Ramos (cell line): ENCODE results near the gene HERPUD2.

Experiments used
- in situ Hi-C: fragments of 300-500 bp; cut with MboI; formaldehyde crosslinking; loops from one replicate; pipeline ENCODE4 v1.14.3; 2022; ENCODE audit warnings: low sequenced_read_pairs; ENCODE audit not compliant: unreplicated experiment

HERPUD2 gene

GRCh38 chr7:35694784-35695472, at the start of gene HERPUD2:
Gene HERPUD2 (minus strand): TSS chr7:35695135. CDS start chr7:35694330, 805 bp downstream.
- in situ Hi-C loops: no loop called here

- in situ Hi-C loops: no loop called here
These were observed 44.0 kb upstream of the HERPUD2 start for GRCh38 chr7:35738889-35739288.

- in situ Hi-C loops: no loop called here
These were observed 41.8 kb upstream of the HERPUD2 start for GRCh38 chr7:35736725-35737124.

GRCh38 chr7:35735396-35735795, 40.5 kb upstream of the HERPUD2 start:
- in situ Hi-C loops: no loop called here

- in situ Hi-C loops: loop anchor here (5.0 kb wide), 1 partner anchor 63 kb away; no protein-coding TSS in a partner anchor
These were observed 39.1 kb upstream of the HERPUD2 start for GRCh38 chr7:35734001-35734483.

- in situ Hi-C loops: loop anchor here (5.0 kb wide), 1 partner anchor 66 kb away; no protein-coding TSS in a partner anchor
These were observed 36.4 kb upstream of the HERPUD2 start for GRCh38 chr7:35731349-35731748.

GRCh38 chr7:35729061-35729783, 34.3 kb upstream of the HERPUD2 start:
- in situ Hi-C loops: no loop called here

- in situ Hi-C loops: no loop called here
These were observed 33.6 kb upstream of the HERPUD2 start for GRCh38 chr7:35728412-35729060.

- in situ Hi-C loops: no loop called here
These were observed 32.6 kb upstream of the HERPUD2 start for GRCh38 chr7:35727571-35727970.

- in situ Hi-C loops: no loop called here
These were observed 31.7 kb upstream of the HERPUD2 start for GRCh38 chr7:35726654-35727053.

- in situ Hi-C loops: no loop called here
These were observed 30.3 kb upstream of the HERPUD2 start for GRCh38 chr7:35725280-35725680.

- in situ Hi-C loops: no loop called here
These were observed 28.1 kb upstream of the HERPUD2 start for GRCh38 chr7:35723011-35723410.

GRCh38 chr7:35722054-35722849, 27.3 kb upstream of the HERPUD2 start:
- in situ Hi-C loops: no loop called here

GRCh38 chr7:35721288-35721687, 26.4 kb upstream of the HERPUD2 start:
- in situ Hi-C loops: no loop called here

- in situ Hi-C loops: no loop called here
These were observed 25.9 kb upstream of the HERPUD2 start for GRCh38 chr7:35720849-35721248.

GRCh38 chr7:35720032-35720431, 25.1 kb upstream of the HERPUD2 start:
- in situ Hi-C loops: no loop called here

GRCh38 chr7:35718047-35718446, 23.1 kb upstream of the HERPUD2 start:
- in situ Hi-C loops: no loop called here

GRCh38 chr7:35717516-35717915, 22.6 kb upstream of the HERPUD2 start:
- in situ Hi-C loops: no loop called here

- in situ Hi-C loops: no loop called here
These were observed 22.1 kb upstream of the HERPUD2 start for GRCh38 chr7:35717013-35717412.
